Heart left ventricle (tissue), 16 donors: Measurements from ENCODE around the gene TACC3. TPM values are rescaled to one million over a fixed set of nuclear protein-coding genes. Genes with fewer than 3 reads are reported as not detected.

Experiments used
- ATAC-seq, 4 donors: fragments of 200-7000 bp; cut with Tn5 transposase; one replicate each; pipeline ENCODE4 v1.9.1; 2020 to 2022; ENCODE audit warnings: moderate library complexity in 4 of 4, mild to moderate bottlenecking in 3 of 4, moderate number of reproducible peaks in 1 of 4
- DNase-seq, 5 donors: peaks; one replicate each; pipeline ENCODE4 v3.0.0-alpha.2; 2020
- H3K27ac ChIP-seq, 12 donors: fragments of 200-600 bp; sonication (generic) in 4 of 12; one replicate each; pipeline versions ENCODE4 v1.5.0 to v1.8.0; 2016 to 2022; ENCODE audit warnings: mild to moderate bottlenecking in 2 of 12
- H3K27me3 ChIP-seq, 9 donors: fragments of 200-600 bp; sonication (generic) in 2 of 9; one replicate each; pipeline versions ENCODE4 v1.5.1 to v1.8.0; 2016 to 2022; ENCODE audit warnings: mild to moderate bottlenecking in 3 of 9
- H3K36me3 ChIP-seq, 9 donors: fragments of 200-600 bp; sonication (generic) in 2 of 9; one replicate each; pipeline versions ENCODE4 v1.5.0 to v1.8.0; 2018 to 2022; ENCODE audit warnings: mild to moderate bottlenecking in 2 of 9
- H3K4me1 ChIP-seq, 12 donors: fragments of 200-600 bp; sonication (generic) in 4 of 12; one replicate each; pipeline versions ENCODE4 v1.5.0 to v1.8.0; 2016 to 2022; ENCODE audit warnings: mild to moderate bottlenecking in 3 of 12
- H3K4me3 ChIP-seq, 12 donors: fragments of 200-600 bp; sonication (generic) in 4 of 12; one replicate each; pipeline versions ENCODE4 v1.5.0 to v1.8.0; 2017 to 2022; ENCODE audit warnings: mild to moderate bottlenecking in 9 of 12, moderate library complexity in 4 of 12
- H3K9me3 ChIP-seq, 12 donors: fragments of 200-600 bp; sonication (generic) in 4 of 12; one replicate each; pipeline versions ENCODE4 v1.5.0 to v1.8.0; 2016 to 2022; ENCODE audit warnings: mild to moderate bottlenecking in 1 of 12
- CTCF ChIP-seq, 12 donors: fragments of 200-600 bp; sonication (generic) in 4 of 12; IDR thresholded peaks; one replicate each; pipeline versions ENCODE4 v1.5.0 to v1.8.0; 2018 to 2022; ENCODE audit warnings: antibody characterized with exemption in 12 of 12, mild to moderate bottlenecking in 5 of 12
- POLR2A ChIP-seq, 2 donors: fragments of 450-650 bp; IDR thresholded peaks; one replicate each; pipeline ENCODE4 v1.6.1; 2017; ENCODE audit warnings: antibody characterized with exemption in 2 of 2, mild to moderate bottlenecking in 2 of 2, moderate library complexity in 2 of 2
- WGBS, 4 donors: extraction: QIAGEN DNeasy Blood & Tissue Kit in 2 of 4; methylation state at CpG; one replicate each; pipeline versions ENCODE4 v1.1.5 to v1.1.7; 2013 to 2018; 5-methylcytosine and 5-hydroxymethylcytosine counted together
- intact Hi-C, 10 donors: fragments of 100-400 bp; cut with DNase I; formaldehyde crosslinking; loops; one replicate each; pipeline versions ENCODE4 v1.11.1 to v1.14.2; 2022
- polyA plus RNA-seq, 2 donors: library from polyadenylated mRNA; stranded (reverse); fragments of 200-250 nt; gene quantifications; one replicate each; pipeline ENCODE4 v1.2.3, GENCODE V29; 2013
- total RNA-seq, 9 donors: library from RNA; depleted of rRNA in 2 of 9; stranded (reverse); fragments of >200 nt in 2 of 9; fragmentation: NEBNext Ultra II Directional in 3 of 9; extraction: Animal tissue kit (Norgen Biotek cat#: 25700) in 3 of 9; gene quantifications; one replicate each; pipeline versions ENCODE4 v1.1.0 to v1.2.4, GENCODE V29; 2016 to 2023
- donor health status: ischemic (EF 13 %, LVEDD 7.1; RV severe dilation, severe dysfunction).
- donor health status: healthy with polysubstance abuse.
- donor health status: DM: no; HTN: yes; CAD: no.
- donor health status: DM: no; HTN: no; CAD: no.
- donor health status: ischemic (EF 25% LVEDD 6.9; RV normal size, moderate dysfunction).
- donor health status: ischemic (EF 25% LVEDD 5.7; RV mildly dilated, moderate dysfunction).
- donor health status: healthy.
- donor health status: DM: yes; HTN: yes; CAD: no.
- donor health status: ischemic (EF 35%, LVEDD 5.7; RV mildly dilated, moderate dysfunction).
- donor health status: nonischemic (EF 11% LVEDD 7.7; RV severe dilation, severe dysfunction).
- donor health status: DM: yes; HTN: yes; CAD: no.
- donor health status: PGD.
- donor health status: ischemic (EF 29% LVEDD 5.4; RV normal size, mild dysfunction).
- donor health status: nonischemic (EF 23%, LVEDD 6.1; RV moderate dilation, normal function).

Gene TACC3
- total and polyA plus RNA-seq, 11 donors, result 2.9 to 19.1 (median 6.1) TPM

- ATAC-seq, result peak in 3 of 4 donors; percentile 12 to 53 (median 33)
Observed at GRCh38 chr4:1793496-1793840, 72.1 kb downstream of the TACC3 start.

GRCh38 chr4:1793940-1794808 lies 72.9 kb downstream of the TACC3 start:
- WGBS, 4 donors, result 0 to 2% (median 1%) methylated on average over 16 to 101 of the region's 101 CpGs
- intact Hi-C loops, result loop anchor here in 2 of 10 donors (5.0 to 10.0 kb wide), 2 partner anchors 37 to 61 kb away; partner anchors contain the start of gene LETM1 (in 1 of the 2)
- ATAC-seq (no peak), DNase-seq (no peak)
- Histone ChIP-seq H3K4me3 (peak overlapping the region; percentile 25 to 65 (median 54)), H3K4me1 (peaks cover 0 to 36% (median 14%) of the 10 kb centered on the region in 12 donors), H3K27ac (peak overlapping the region in 1 of 12 donors; percentile 12), H3K27me3 (peaks cover 19 to 44% (median 31%) of the 10 kb centered on the region in 9 donors), H3K9me3 (no peaks in the 10 kb centered on the region), H3K36me3 (no peaks in the 10 kb centered on the region)
- no peak for TF ChIP-seq CTCF (IDR thresholded peaks at IDR 0.05)
- TF ChIP-seq POLR2A (IDR thresholded peaks at IDR 0.05), result no peak

More at GRCh38 chr4:1793496-1793840, 72.1 kb downstream of the TACC3 start:
- Histone ChIP-seq H3K27ac (peak overlapping the region in 2 of 12 donors; percentile 43 to 45), H3K4me1 (peaks cover 0 to 36% (median 14%) of the 10 kb centered on the region in 12 donors), H3K36me3 (no peaks in the 10 kb centered on the region), H3K4me3 (peak overlapping the region in 10 of 12 donors; percentile 29 to 65 (median 56)), H3K27me3 (peaks cover 19 to 44% (median 31%) of the 10 kb centered on the region in 9 donors), H3K9me3 (no peaks in the 10 kb centered on the region)
- 1 to 2% (median 1%) methylated on average over 15 to 44 of the region's 44 CpGs; no CpG with 5 or more reads in 1 of the 4 donors for WGBS, 4 donors
- peak in 3 of 5 donors; percentile 56 to 66 (median 59) for DNase-seq
- TF ChIP-seq POLR2A (IDR thresholded peaks at IDR 0.05) (no peak), CTCF (IDR thresholded peaks at IDR 0.05) (no peak)
- intact Hi-C loops, result loop anchor here in 2 of 10 donors (5.0 to 10.0 kb wide), 2 partner anchors 36 to 61 kb away; partner anchors contain the start of gene LETM1 (in 1 of the 2)

Other genes with a start within 250 kb of the TACC3 start
- gene FAM53A, start 37.2 kb upstream of the TACC3 start, total RNA-seq, result 1 to 10 TPM in 4 of 9 donors, under 1 TPM in 5; 0.42 to 2.3 (median 0.99) TPM
- gene FAM53A, start 37.2 kb upstream of the TACC3 start, polyA plus RNA-seq, result 1 to 10 TPM in 1 of 2 donors, under 1 TPM in 1; 0.88 to 1.4 TPM
- gene SLBP, start 9.2 kb upstream of the TACC3 start, total RNA-seq, result 10 to 100 TPM; 10.2 to 27.7 (median 11.7) TPM
- gene SLBP, start 9.2 kb upstream of the TACC3 start, polyA plus RNA-seq, result 10 to 100 TPM in 1 of 2 donors, 1 to 10 TPM in 1; 7.2 to 17.6 TPM
- 10 to 100 TPM; 28.6 to 73.3 (median 37.2) TPM for gene TMEM129, start 198 bp upstream of the TACC3 start, total RNA-seq
- 10 to 100 TPM; 32.6 to 39.2 TPM for gene TMEM129, start 198 bp upstream of the TACC3 start, polyA plus RNA-seq
- 1 to 10 TPM; 1.2 to 4.6 (median 2.3) TPM for gene FGFR3, start 71.8 kb downstream of the TACC3 start, total RNA-seq
- 1 to 10 TPM; 1.1 to 2.8 TPM for gene FGFR3, start 71.8 kb downstream of the TACC3 start, polyA plus RNA-seq
- gene LETM1, start 134.6 kb downstream of the TACC3 start, total RNA-seq, result 10 to 100 TPM; 35.0 to 54.7 (median 43.4) TPM
- gene LETM1, start 134.6 kb downstream of the TACC3 start, polyA plus RNA-seq, result 10 to 100 TPM; 22.1 to 47.4 TPM
- 10 to 100 TPM; 27.4 to 63.3 (median 40.5) TPM for gene NSD2, start 149.9 kb downstream of the TACC3 start, total RNA-seq
- gene NSD2, start 149.9 kb downstream of the TACC3 start, polyA plus RNA-seq, result 10 to 100 TPM; 11.4 to 19.0 TPM